WTC11 (cell line): ENCODE data around the gene PTPRG. TPM values are rescaled to one million over a fixed set of nuclear protein-coding genes. Genes with fewer than 3 reads are reported as not detected.

Source experiments
- ATAC-seq: fragments of 200-7000 bp; cut with Tn5 transposase; 2 replicates; pipeline ENCODE4 v1.10.0; 2021; ENCODE audit warnings: mild to moderate bottlenecking, moderate library complexity
- CTCF ChIA-PET: fragments of 300-600 bp; sonication (Branson Sonifier 250); formaldehyde crosslinking; loops from one replicate; lab custom pipeline; 2021; ENCODE audit warnings: antibody characterized with exemption; lab: Charles Lee
- POLR2A ChIA-PET: fragments of 350-600 bp; sonication (Branson Sonifier 250); formaldehyde crosslinking; loops from one replicate; lab custom pipeline; 2021; ENCODE audit warnings: antibody characterized with exemption; lab: Charles Lee
- DNase-seq: peaks from one replicate; pipeline ENCODE4 v3.0.0; 2021; ENCODE audit warnings: low spot score
- H3K27ac Mint-ChIP-seq: 2 replicates; pipeline ENCODE4 v1.8.0; 2021; ENCODE audit warnings: mixed read lengths
- H3K27me3 Mint-ChIP-seq: 2 replicates; pipeline ENCODE4 v1.8.0; 2021; ENCODE audit warnings: low read depth, mild to moderate bottlenecking, moderate library complexity, mixed read lengths
- H3K36me3 Mint-ChIP-seq: 2 replicates; pipeline ENCODE4 v1.8.0; 2021; ENCODE audit warnings: mixed read lengths
- H3K4me1 Mint-ChIP-seq: 2 replicates; pipeline ENCODE4 v1.8.0; 2022; ENCODE audit warnings: mixed read lengths
- H3K4me3 Mint-ChIP-seq: 2 replicates; pipeline ENCODE4 v1.8.0; 2021; ENCODE audit warnings: mild to moderate bottlenecking, moderate library complexity, mixed read lengths
- H3K9me3 Mint-ChIP-seq: 2 replicates; pipeline ENCODE4 v1.8.0; 2021; ENCODE audit warnings: mixed read lengths
- AFF4 ChIP-seq: sonication (generic); formaldehyde crosslinking; IDR thresholded peaks from 2 replicates; pipeline ENCODE4 v1.8.1; 2023; ENCODE audit warnings: mild to moderate bottlenecking, missing genetic modification reagents, borderline replicate concordance
- CDX4 ChIP-seq: fragments of 250-450 bp; sonication (Bioruptor Pico); IDR thresholded peaks from 2 replicates; pipeline ENCODE4 v1.9.0; 2021; ENCODE audit warnings: moderate library complexity, mild to moderate bottlenecking, inconsistent platforms, borderline replicate concordance
- GTF2I ChIP-seq: fragments of 250-450 bp; sonication (Bioruptor Pico); conservative IDR thresholded peaks from 2 replicates; pipeline ENCODE4 v1.4.0; 2021; ENCODE audit warnings: mild to moderate bottlenecking
- HMGXB4 ChIP-seq: sonication (generic); formaldehyde crosslinking; IDR thresholded peaks from 2 replicates; pipeline ENCODE4 v1.8.1; 2023; ENCODE audit warnings: mild to moderate bottlenecking, moderate library complexity, missing genetic modification reagents
- NFYB ChIP-seq: sonication (generic); formaldehyde crosslinking; conservative IDR thresholded peaks from 2 replicates; pipeline ENCODE4 v1.8.0; 2022; ENCODE audit warnings: low read depth, missing genetic modification reagents
- NR1H2 ChIP-seq: sonication (generic); formaldehyde crosslinking; IDR thresholded peaks from 2 replicates; pipeline ENCODE4 v1.9.0; 2021; ENCODE audit warnings: mild to moderate bottlenecking, moderate library complexity, missing genetic modification reagents
- PRDM15 ChIP-seq: sonication (generic); formaldehyde crosslinking; IDR thresholded peaks from 2 replicates; pipeline ENCODE4 v1.8.0; 2022; ENCODE audit warnings: missing genetic modification reagents
- SMAD3 ChIP-seq: sonication (generic); formaldehyde crosslinking; IDR thresholded peaks from 2 replicates; pipeline ENCODE4 v1.8.0; 2022; ENCODE audit warnings: missing genetic modification reagents, mild to moderate bottlenecking, borderline replicate concordance
- TP53 ChIP-seq: sonication (generic); formaldehyde crosslinking; IDR thresholded peaks from 2 replicates; pipeline ENCODE4 v1.8.1; 2023; ENCODE audit warnings: mild to moderate bottlenecking, missing genetic modification reagents
- ZNF121 ChIP-seq: sonication (generic); formaldehyde crosslinking; IDR thresholded peaks from 2 replicates; pipeline ENCODE4 v1.8.0; 2023; ENCODE audit warnings: missing genetic modification reagents
- ZNF416 ChIP-seq: fragments of 250-450 bp; sonication (Bioruptor Pico); IDR thresholded peaks from 2 replicates; pipeline ENCODE4 v1.9.0; 2021; ENCODE audit warnings: mild to moderate bottlenecking, inconsistent platforms
- total RNA-seq: library from RNA; stranded (reverse); gene quantifications from 3 replicates; pipeline ENCODE4 v1.2.3, GENCODE V29; 2021
- TF ChIP-seq, protein P1 (sequence below): fragments of 250-450 bp; sonication (Bioruptor Pico); IDR thresholded peaks from 2 replicates; pipeline ENCODE4 v1.9.0; 2021; ENCODE audit warnings: mild to moderate bottlenecking
- TF ChIP-seq, protein P2 (sequence below): sonication (generic); formaldehyde crosslinking; IDR thresholded peaks from 2 replicates; pipeline ENCODE4 v1.8.1; 2023; ENCODE audit warnings: mild to moderate bottlenecking, missing genetic modification reagents
- TF ChIP-seq, protein P3 (sequence below): sonication (generic); formaldehyde crosslinking; IDR thresholded peaks from 2 replicates; pipeline ENCODE4 v1.8.0; 2023; ENCODE audit warnings: missing genetic modification reagents
- TF ChIP-seq, protein P4 (sequence below): sonication (generic); formaldehyde crosslinking; IDR thresholded peaks from 2 replicates; pipeline ENCODE4 v1.8.0; 2022; ENCODE audit warnings: mild to moderate bottlenecking, missing genetic modification reagents
- TF ChIP-seq, protein P5 (sequence below): sonication (generic); formaldehyde crosslinking; IDR thresholded peaks from 2 replicates; pipeline ENCODE4 v1.8.0; 2022; ENCODE audit warnings: mild to moderate bottlenecking, missing genetic modification reagents

The PTPRG gene
- total RNA-seq, 1 experiment from 2014 or later, result 106 TPM

GRCh38 chr3:62208385-62208784 is 647.0 kb downstream of the PTPRG start:
- Mint-ChIP-seq H3K27ac (0 out of 2 replicates have a peak overlapping the region, but pooled peaks have one; percentile 38), H3K36me3 (peaks cover 32% of the 10 kb centered on the region), H3K4me3 (no peak overlapping the region), H3K4me1 (peaks cover 8% of the 10 kb centered on the region), H3K27me3 (no peaks in the 10 kb centered on the region), H3K9me3 (no peaks in the 10 kb centered on the region)
- ATAC-seq, result peak; percentile 71
- no peak for TF ChIP-seq NFYB (CRISPR knock-in tag)
- POLR2A ChIA-PET, result interaction anchor here (1.3 kb wide), 1 partner anchor 20 kb away, joined by 3 read pairs; no protein-coding TSS in a partner anchor
- CTCF ChIA-PET, result no interaction called here
- no peak for DNase-seq

DNA sequence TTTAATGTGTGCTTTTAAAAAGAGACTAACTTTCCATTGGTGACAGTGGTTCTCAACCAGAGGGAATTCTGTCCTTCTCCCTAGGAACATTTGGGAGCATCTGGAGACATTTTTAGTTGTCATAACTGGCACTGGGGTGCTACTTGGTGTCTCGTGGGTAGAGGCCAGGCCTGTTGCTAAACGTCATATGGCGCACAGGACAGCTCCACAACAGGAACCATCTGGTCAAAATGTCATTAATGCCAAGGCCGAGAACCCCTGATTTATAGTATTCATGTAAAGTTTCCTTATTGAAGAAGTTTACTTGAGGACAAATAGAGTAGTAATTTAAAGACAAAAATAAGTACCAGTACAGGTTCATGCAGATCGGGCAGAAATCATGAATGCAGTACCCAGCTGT is 647.7 kb downstream of the PTPRG start:
- Mint-ChIP-seq H3K4me1 (peaks cover 11% of the 10 kb centered on the region), H3K36me3 (peaks cover 30% of the 10 kb centered on the region), H3K9me3 (no peaks in the 10 kb centered on the region), H3K27ac (no peak overlapping the region), H3K4me3 (no peak overlapping the region), H3K27me3 (no peaks in the 10 kb centered on the region)
- no peak for DNase-seq
- ATAC-seq, result no peak
- POLR2A ChIA-PET, result no interaction called here
- CTCF ChIA-PET, result no interaction called here
- TF ChIP-seq ZNF416 (CRISPR knock-in tag) (no peak), AFF4 (CRISPR knock-in tag) (no peak), NFYB (CRISPR knock-in tag) (no peak), HMGXB4 (CRISPR knock-in tag) (no peak), NR1H2 (CRISPR knock-in tag) (no peak), CDX4 (CRISPR knock-in tag) (no peak), GTF2I (CRISPR knock-in tag) (no peak), SMAD3 (CRISPR knock-in tag) (no peak), ZNF121 (CRISPR knock-in tag) (no peak), PRDM15 (no peak), TP53 (CRISPR knock-in tag) (no peak)
- TF ChIP-seq, protein P1, sequence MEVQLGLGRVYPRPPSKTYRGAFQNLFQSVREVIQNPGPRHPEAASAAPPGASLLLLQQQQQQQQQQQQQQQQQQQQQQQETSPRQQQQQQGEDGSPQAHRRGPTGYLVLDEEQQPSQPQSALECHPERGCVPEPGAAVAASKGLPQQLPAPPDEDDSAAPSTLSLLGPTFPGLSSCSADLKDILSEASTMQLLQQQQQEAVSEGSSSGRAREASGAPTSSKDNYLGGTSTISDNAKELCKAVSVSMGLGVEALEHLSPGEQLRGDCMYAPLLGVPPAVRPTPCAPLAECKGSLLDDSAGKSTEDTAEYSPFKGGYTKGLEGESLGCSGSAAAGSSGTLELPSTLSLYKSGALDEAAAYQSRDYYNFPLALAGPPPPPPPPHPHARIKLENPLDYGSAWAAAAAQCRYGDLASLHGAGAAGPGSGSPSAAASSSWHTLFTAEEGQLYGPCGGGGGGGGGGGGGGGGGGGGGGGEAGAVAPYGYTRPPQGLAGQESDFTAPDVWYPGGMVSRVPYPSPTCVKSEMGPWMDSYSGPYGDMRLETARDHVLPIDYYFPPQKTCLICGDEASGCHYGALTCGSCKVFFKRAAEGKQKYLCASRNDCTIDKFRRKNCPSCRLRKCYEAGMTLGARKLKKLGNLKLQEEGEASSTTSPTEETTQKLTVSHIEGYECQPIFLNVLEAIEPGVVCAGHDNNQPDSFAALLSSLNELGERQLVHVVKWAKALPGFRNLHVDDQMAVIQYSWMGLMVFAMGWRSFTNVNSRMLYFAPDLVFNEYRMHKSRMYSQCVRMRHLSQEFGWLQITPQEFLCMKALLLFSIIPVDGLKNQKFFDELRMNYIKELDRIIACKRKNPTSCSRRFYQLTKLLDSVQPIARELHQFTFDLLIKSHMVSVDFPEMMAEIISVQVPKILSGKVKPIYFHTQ, result no peak
- TF ChIP-seq, protein P2, sequence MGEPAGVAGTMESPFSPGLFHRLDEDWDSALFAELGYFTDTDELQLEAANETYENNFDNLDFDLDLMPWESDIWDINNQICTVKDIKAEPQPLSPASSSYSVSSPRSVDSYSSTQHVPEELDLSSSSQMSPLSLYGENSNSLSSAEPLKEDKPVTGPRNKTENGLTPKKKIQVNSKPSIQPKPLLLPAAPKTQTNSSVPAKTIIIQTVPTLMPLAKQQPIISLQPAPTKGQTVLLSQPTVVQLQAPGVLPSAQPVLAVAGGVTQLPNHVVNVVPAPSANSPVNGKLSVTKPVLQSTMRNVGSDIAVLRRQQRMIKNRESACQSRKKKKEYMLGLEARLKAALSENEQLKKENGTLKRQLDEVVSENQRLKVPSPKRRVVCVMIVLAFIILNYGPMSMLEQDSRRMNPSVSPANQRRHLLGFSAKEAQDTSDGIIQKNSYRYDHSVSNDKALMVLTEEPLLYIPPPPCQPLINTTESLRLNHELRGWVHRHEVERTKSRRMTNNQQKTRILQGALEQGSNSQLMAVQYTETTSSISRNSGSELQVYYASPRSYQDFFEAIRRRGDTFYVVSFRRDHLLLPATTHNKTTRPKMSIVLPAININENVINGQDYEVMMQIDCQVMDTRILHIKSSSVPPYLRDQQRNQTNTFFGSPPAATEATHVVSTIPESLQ (CRISPR knock-in tag), result no peak
- TF ChIP-seq, protein P3, sequence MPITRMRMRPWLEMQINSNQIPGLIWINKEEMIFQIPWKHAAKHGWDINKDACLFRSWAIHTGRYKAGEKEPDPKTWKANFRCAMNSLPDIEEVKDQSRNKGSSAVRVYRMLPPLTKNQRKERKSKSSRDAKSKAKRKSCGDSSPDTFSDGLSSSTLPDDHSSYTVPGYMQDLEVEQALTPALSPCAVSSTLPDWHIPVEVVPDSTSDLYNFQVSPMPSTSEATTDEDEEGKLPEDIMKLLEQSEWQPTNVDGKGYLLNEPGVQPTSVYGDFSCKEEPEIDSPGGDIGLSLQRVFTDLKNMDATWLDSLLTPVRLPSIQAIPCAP (CRISPR knock-in tag), result no peak
- TF ChIP-seq, protein P4, sequence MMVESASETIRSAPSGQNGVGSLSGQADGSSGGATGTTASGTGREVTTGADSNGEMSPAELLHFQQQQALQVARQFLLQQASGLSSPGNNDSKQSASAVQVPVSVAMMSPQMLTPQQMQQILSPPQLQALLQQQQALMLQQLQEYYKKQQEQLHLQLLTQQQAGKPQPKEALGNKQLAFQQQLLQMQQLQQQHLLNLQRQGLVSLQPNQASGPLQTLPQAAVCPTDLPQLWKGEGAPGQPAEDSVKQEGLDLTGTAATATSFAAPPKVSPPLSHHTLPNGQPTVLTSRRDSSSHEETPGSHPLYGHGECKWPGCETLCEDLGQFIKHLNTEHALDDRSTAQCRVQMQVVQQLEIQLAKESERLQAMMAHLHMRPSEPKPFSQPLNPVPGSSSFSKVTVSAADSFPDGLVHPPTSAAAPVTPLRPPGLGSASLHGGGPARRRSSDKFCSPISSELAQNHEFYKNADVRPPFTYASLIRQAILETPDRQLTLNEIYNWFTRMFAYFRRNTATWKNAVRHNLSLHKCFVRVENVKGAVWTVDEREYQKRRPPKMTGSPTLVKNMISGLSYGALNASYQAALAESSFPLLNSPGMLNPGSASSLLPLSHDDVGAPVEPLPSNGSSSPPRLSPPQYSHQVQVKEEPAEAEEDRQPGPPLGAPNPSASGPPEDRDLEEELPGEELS (CRISPR knock-in tag), result no peak
- TF ChIP-seq, protein P5, sequence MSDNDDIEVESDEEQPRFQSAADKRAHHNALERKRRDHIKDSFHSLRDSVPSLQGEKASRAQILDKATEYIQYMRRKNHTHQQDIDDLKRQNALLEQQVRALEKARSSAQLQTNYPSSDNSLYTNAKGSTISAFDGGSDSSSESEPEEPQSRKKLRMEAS (CRISPR knock-in tag), result no peak
